Cerebellar nuclear complex (tissue), 1 donor: ENCODE measurements around the gene RPL36AL.

Experiments
- DNase-seq, 2 experiments: peaks; one replicate each; lab custom pipeline; 2025; lab: John Stamatoyannopoulos, UW

The RPL36AL gene

DNA sequence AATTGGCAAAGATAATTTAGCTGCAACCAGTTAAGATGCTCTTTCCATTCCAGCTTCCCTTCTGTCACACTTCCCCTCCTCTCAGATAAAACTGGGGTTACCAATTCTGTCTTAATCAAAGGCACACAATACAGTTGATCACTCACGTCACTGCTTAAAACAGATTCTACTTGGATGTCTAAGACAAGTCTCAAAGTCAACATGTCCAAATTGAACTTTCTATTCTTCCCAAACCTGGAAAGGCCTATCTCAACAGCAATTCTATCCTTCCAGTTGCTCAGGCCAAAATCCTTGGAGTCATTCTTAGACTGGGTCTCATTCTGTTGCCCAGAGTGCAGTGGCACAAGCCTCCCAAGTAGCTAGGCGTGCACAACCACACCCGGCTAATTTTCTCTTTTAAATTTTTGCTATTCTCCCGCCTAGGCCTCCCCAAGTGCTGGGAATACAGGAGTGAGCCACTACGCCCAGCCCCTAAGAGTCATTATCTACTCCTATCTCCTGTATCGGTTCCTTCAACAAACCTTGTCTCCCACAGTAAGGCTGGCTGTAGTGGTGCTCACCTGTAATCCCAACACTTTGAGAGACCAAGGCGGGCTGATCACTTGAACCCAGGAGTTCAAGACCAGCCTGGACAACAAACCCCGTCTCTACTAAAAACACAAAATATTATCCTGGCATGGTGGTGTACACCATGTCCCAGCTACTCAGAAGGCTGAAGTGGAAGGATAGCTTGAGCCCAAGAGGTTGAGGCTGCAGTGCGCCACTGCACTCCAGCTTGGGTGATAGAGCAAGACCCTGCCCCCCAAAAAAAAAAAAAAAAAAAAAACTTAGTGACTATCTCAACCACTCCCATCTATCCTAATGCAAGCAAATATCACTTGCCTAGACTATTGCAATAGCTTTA is 39.0 kb downstream of the RPL36AL start:
- no peak for DNase-seq

DNA sequence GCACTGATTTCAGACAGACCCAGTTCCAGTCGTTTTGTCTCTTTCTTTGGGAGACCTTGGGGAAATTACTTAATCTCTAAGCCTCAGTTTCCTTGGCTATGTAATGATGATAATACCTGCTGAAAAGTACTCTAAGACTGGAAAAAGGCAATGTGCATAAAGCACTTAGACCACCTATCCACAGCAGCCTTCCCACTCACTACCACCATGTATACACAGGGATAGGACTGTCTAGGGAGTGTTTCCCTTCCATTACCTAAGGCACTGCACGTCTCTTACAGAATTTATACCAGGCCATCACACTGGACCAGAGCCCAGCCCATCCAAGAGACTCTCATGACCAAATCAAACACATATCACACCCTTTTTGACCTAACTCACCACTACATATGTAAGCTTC is 40.6 kb downstream of the RPL36AL start:
- DNase-seq = no peak

DNA sequence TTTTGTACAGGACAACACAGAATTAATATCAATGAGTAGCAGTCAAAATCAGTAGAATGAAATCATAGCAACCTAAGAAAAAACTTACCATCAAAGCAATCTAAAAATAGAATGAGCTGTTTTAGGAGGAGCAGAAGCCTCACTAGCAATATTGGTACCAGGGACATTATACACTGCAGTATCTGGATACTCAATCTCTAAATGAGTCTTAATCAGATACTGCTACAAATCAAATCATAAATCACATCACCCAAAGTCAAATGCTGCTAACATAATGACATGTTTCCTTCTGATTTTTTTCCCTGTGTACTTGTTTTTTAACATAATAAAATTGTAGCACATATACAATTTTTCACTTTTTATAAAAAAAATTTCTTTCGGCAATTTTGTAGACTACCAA is 42.3 kb downstream of the RPL36AL start:
- no peak for DNase-seq

DNA sequence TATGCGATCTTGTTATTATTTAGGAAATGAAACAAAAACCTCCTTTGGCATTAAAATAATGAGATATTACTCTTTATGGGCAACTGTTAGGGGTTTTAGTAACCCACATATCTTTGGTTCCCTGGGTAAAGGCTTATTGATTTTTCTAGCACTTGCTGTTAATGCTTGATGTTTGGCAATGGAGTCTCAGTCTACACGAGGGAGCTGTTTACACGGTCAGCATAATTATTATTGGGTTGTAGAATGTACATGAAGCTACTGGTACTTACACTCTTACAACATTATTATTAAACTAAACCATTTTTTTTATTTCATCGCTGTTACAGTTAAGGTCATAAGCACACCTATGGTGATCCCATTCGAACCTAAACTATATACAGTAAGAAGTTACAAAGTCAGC is 46.4 kb downstream of the RPL36AL start:
- no peak for DNase-seq

DNA sequence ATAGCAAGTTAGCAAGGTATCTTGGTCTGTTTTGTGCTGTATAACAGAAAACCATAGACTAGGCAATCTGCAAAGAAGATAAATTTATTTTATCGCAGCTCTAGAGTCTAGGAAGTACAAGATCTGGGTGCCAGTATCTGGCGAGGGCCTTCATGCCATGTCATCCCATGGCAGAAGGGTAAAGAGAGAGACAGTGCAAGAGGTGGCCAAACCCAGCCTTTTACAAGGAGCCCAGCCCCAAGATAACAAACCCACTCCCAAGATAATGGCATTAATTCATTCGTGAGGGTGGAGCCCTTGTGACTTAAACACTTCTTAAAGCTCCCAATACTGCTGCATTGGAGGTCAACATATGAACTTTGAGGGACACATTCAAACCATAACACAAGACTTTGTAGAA is 51.1 kb downstream of the RPL36AL start:
- no peak for DNase-seq
